NB4 (cell line): ENCODE results near the gene SPECC1L.

Experiments used
- DNase-seq: peaks from one replicate; pipeline ENCODE4 v3.0.0; 2010; ENCODE audit warnings: low read depth
- H3K4me3 ChIP-seq: one replicate; pipeline ENCODE4 v1.5.1; 2011; ENCODE audit warnings: mild to moderate bottlenecking, low read depth, low read length, moderate library complexity
- MYC ChIP-seq: IDR thresholded peaks from 2 replicates; pipeline ENCODE4 v1.6.1; 2011; ENCODE audit warnings: low read depth, low read length
- POLR2A ChIP-seq: IDR thresholded peaks from 2 replicates; pipeline ENCODE4 v1.6.1; 2011; ENCODE audit warnings: mild to moderate bottlenecking; ENCODE audit not compliant: insufficient read length; ENCODE audit errors: extremely low read depth
- TF ChIP-seq, protein P1 (sequence below): IDR thresholded peaks from one replicate; pipeline ENCODE4 v1.5.1; 2012; ENCODE audit warnings: low read depth, low read length
- TF ChIP-seq, protein P2 (sequence below): IDR thresholded peaks from 2 replicates; pipeline ENCODE4 v1.6.1; 2011; ENCODE audit warnings: low read depth, low read length

Gene SPECC1L

DNA sequence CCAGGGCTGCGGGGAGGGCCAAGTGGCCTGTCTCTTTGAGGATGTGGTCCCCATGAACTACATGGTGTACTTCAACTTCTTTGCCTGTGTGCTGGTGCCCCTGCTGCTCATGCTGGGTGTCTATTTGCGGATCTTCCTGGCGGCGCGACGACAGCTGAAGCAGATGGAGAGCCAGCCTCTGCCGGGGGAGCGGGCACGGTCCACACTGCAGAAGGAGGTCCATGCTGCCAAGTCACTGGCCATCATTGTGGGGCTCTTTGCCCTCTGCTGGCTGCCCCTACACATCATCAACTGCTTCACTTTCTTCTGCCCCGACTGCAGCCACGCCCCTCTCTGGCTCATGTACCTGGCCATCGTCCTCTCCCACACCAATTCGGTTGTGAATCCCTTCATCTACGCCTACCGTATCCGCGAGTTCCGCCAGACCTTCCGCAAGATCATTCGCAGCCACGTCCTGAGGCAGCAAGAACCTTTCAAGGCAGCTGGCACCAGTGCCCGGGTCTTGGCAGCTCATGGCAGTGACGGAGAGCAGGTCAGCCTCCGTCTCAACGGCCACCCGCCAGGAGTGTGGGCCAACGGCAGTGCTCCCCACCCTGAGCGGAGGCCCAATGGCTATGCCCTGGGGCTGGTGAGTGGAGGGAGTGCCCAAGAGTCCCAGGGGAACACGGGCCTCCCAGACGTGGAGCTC lies 170.2 kb downstream of the SPECC1L start:
- TF ChIP-seq POLR2A: no peak
- TF ChIP-seq, protein P1, sequence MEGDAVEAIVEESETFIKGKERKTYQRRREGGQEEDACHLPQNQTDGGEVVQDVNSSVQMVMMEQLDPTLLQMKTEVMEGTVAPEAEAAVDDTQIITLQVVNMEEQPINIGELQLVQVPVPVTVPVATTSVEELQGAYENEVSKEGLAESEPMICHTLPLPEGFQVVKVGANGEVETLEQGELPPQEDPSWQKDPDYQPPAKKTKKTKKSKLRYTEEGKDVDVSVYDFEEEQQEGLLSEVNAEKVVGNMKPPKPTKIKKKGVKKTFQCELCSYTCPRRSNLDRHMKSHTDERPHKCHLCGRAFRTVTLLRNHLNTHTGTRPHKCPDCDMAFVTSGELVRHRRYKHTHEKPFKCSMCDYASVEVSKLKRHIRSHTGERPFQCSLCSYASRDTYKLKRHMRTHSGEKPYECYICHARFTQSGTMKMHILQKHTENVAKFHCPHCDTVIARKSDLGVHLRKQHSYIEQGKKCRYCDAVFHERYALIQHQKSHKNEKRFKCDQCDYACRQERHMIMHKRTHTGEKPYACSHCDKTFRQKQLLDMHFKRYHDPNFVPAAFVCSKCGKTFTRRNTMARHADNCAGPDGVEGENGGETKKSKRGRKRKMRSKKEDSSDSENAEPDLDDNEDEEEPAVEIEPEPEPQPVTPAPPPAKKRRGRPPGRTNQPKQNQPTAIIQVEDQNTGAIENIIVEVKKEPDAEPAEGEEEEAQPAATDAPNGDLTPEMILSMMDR: no peak
- TF ChIP-seq MYC: no peak
- TF ChIP-seq, protein P2, sequence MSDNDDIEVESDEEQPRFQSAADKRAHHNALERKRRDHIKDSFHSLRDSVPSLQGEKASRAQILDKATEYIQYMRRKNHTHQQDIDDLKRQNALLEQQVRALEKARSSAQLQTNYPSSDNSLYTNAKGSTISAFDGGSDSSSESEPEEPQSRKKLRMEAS: no peak
- H3K4me3 ChIP-seq: no peak overlapping the region
- DNase-seq: no peak

DNA sequence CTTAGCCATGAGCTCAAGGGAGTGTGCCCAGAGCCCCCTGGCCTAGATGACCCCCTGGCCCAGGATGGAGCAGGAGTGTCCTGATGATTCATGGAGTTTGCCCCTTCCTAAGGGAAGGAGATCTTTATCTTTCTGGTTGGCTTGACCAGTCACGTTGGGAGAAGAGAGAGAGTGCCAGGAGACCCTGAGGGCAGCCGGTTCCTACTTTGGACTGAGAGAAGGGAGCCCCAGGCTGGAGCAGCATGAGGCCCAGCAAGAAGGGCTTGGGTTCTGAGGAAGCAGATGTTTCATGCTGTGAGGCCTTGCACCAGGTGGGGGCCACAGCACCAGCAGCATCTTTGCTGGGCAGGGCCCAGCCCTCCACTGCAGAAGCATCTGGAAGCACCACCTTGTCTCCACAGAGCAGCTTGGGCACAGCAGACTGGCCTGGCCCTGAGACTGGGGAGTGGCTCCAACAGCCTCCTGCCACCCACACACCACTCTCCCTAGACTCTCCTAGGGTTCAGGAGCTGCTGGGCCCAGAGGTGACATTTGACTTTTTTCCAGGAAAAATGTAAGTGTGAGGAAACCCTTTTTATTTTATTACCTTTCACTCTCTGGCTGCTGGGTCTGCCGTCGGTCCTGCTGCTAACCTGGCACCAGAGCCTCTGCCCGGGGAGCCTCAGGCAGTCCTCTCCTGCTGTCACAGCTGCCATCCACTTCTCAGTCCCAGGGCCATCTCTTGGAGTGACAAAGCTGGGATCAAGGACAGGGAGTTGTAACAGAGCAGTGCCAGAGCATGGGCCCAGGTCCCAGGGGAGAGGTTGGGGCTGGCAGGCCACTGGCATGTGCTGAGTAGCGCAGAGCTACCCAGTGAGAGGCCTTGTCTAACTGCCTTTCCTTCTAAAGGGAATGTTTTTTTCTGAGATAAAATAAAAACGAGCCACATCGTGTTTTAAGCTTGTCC lies 171.0 kb downstream of the SPECC1L start:
- H3K4me3 ChIP-seq: no peak overlapping the region

DNA sequence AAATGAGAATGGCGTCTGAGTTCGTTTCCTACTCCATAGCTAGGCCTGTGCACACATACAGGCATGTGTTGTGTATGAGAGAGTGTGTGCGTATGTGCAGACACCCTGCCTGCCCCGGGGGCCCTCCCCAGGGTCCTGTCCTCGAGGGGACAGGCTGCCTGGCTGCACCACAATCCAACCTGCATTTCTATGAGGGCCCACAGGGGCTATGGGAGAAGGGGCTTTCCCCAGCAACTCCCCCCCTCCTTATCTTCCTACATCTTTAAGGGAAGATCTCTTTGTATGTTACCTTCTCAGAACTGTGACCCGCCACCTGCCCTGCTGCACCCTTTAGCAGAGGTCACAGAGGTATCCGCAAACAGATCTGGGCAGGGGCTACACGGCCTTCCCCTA lies 171.7 kb downstream of the SPECC1L start:
- no peak overlapping the region for H3K4me3 ChIP-seq
- DNase-seq: no peak
- TF ChIP-seq, protein P1: no peak
- TF ChIP-seq POLR2A (no peak), MYC (no peak)
- TF ChIP-seq, protein P2: no peak

More for the DNA sequence above, 171.0 kb downstream of the SPECC1L start:
- TF ChIP-seq, protein P2: no peak
- TF ChIP-seq MYC (no peak), POLR2A (no peak)
- no peak for DNase-seq

DNA sequence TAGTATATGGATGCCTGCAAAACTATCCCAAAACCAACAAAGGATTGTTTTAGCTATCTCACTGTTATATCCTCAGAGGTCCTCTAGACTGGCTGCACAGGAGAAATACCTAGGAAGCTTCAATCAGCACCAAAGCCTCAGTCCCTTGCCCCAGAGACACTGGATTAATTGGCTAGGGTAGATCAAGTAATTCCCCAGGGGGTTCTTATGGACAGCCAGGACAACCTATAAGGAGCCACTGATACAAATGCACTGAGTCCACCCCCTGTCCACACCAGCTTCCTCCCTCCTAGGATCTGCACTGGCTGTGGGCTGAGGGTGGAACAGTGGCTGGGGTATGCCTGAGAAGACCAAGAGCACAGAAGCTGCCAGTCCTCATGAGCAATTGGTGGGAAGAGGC lies 173.0 kb downstream of the SPECC1L start:
- no peak overlapping the region for H3K4me3 ChIP-seq
- TF ChIP-seq MYC (no peak), POLR2A (no peak)
- no peak for DNase-seq

DNA sequence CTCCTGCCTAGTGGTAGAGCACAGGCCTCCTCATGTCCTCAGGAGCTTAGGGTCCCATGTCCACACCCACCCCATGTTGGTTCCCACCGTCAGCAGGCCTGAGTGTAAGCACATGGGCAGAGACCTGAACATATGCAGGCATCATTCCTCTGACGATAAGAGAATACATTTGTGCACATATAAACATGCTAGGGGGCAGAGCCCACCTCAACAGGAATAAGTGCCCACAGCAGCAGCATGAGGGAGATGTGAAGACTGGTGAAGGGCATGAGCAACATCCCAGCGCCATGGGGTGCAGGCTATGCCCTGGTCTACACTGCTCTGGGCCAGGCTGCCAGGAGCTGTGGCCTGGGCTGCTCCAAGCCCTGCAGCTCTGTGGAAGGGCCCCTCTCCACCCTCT lies 173.6 kb downstream of the SPECC1L start:
- H3K4me3 ChIP-seq: no peak overlapping the region
- no peak for TF ChIP-seq POLR2A
- TF ChIP-seq, protein P1: no peak
- TF ChIP-seq MYC: no peak
- TF ChIP-seq, protein P2: no peak
- no peak for DNase-seq

DNA sequence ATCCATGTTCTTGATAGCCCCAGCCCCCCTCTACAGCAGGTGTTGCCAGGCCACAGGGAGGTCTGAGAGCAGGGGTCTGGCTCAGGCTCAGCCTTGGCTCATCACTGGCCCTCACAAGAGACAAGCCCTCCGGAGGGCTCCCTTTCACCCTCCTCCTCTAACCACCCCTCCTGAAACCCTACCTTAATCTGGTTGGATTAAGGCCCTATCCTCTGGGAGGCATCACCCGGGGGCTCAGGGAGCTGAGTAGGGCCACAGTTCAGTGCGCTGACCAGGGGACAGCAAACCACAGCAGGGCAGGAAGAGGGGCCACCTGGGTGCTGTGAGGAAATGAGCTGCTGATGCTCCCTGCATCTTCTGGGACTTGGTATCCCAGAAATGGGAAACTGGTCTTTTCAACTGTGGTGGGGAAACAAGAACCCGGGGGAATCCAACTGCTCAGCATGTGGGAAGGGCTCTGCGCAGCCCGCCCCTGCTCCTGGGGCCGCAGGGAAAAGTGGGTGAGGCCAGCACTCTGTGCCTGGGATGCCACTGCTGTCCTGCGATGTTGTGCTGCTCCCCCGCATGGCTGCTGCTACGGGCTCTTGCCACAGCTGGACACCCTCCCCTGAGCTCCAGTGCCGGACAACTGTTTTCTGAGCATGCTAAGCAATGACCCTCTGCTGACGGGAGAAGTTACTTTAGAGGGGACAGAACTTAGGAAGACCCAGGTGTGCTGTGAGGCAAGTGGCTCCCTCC lies 174.3 kb downstream of the SPECC1L start:
- no peak for DNase-seq
- TF ChIP-seq POLR2A (no peak), MYC (no peak)
- TF ChIP-seq, protein P2: no peak
- TF ChIP-seq, protein P1: no peak
- H3K4me3 ChIP-seq: no peak overlapping the region
